CD14-positive monocyte (primary cell): ENCODE results near the gene SRC. TPM values are rescaled to one million over a fixed set of nuclear protein-coding genes. Genes with fewer than 3 reads are reported as not detected.

Experiments
- DNase-seq, 3 donors: peaks; one replicate each; pipeline ENCODE4 v3.0.0-alpha.2; 2011 to 2022
- H2AFZ ChIP-seq: 2 replicates; pipeline ENCODE4 v1.6.0; 2012; ENCODE audit warnings: mild to moderate bottlenecking, low read depth, low read length, inconsistent platforms; ENCODE audit not compliant: insufficient read depth, poor library complexity, severe bottlenecking
- H3K27ac ChIP-seq, 2 donors: 1 replicate in 1 of 2; 2 replicates in 1 of 2; pipeline ENCODE4 v1.5.1; 2012 to 2013; ENCODE audit warnings: low read length in 2 of 2, control low read depth in 1 of 2, inconsistent platforms in 1 of 2, low read depth in 1 of 2, mild to moderate bottlenecking in 1 of 2
- H3K27me3 ChIP-seq, 2 donors: one replicate each; pipeline versions ENCODE4 v1.6.0 to v1.6.1; 2011 to 2013; ENCODE audit warnings: low read length in 2 of 2; ENCODE audit not compliant: control insufficient read depth in 2 of 2, insufficient read depth in 2 of 2
- H3K36me3 ChIP-seq, 2 donors: replicated peaks in 1 of 2; 1 replicate in 1 of 2; 2 replicates in 1 of 2; pipeline versions ENCODE4 v1.5.1 to v1.6.1; 2012 to 2013; ENCODE audit warnings: low read length in 2 of 2, control low read depth in 1 of 2, inconsistent platforms in 1 of 2, mild to moderate bottlenecking in 1 of 2; ENCODE audit not compliant: insufficient read depth in 2 of 2, control insufficient read depth in 1 of 2
- H3K4me1 ChIP-seq, 2 donors: 1 replicate in 1 of 2; 2 replicates in 1 of 2; pipeline versions ENCODE4 v1.5.1 to v1.6.1; 2012 to 2013; ENCODE audit warnings: low read length in 2 of 2, control low read depth in 1 of 2, inconsistent platforms in 1 of 2, mild to moderate bottlenecking in 1 of 2, moderate library complexity in 1 of 2; ENCODE audit not compliant: insufficient read depth in 2 of 2, control insufficient read depth in 1 of 2
- H3K4me2 ChIP-seq: replicated peaks from 2 replicates; pipeline ENCODE3; 2012; ENCODE audit warnings: low read length, moderate library complexity, mild to moderate bottlenecking; ENCODE audit not compliant: poor library complexity, severe bottlenecking; ENCODE audit errors: extremely low read depth
- H3K4me3 ChIP-seq, 3 experiments: fragments of 200-600 bp in 1 of 3; sonication (generic) in 1 of 3; replicated peaks in 1 of 3; 1 replicate in 2 of 3; 2 replicates in 1 of 3; pipeline ENCODE4 v1.5.1; 2011 to 2013; ENCODE audit warnings: low read length in 3 of 3, mild to moderate bottlenecking in 3 of 3, control low read depth in 2 of 3, low read depth in 2 of 3, inconsistent platforms in 1 of 3, moderate library complexity in 1 of 3
- H3K79me2 ChIP-seq: 2 replicates; pipeline ENCODE4 v1.6.0; 2012; ENCODE audit warnings: mild to moderate bottlenecking, control low read depth, inconsistent platforms, low read length, moderate library complexity; ENCODE audit not compliant: insufficient read depth
- H3K9ac ChIP-seq: 2 replicates; pipeline ENCODE4 v1.6.0; 2017; ENCODE audit warnings: low read length, mild to moderate bottlenecking; ENCODE audit not compliant: insufficient read depth, poor library complexity, severe bottlenecking
- H3K9me3 ChIP-seq, 2 donors: replicated peaks in 1 of 2; 1 replicate in 1 of 2; 2 replicates in 1 of 2; pipeline versions ENCODE4 v1.5.1 to v1.6.1; 2012 to 2013; ENCODE audit warnings: low read length in 2 of 2, control low read depth in 1 of 2; ENCODE audit not compliant: control insufficient read depth in 1 of 2, insufficient read depth in 1 of 2
- H4K20me1 ChIP-seq: 2 replicates; pipeline ENCODE4 v1.6.0; 2012; ENCODE audit warnings: mild to moderate bottlenecking, low read length, control low read depth, moderate library complexity; ENCODE audit not compliant: insufficient read depth
- H3K27ac Mint-ChIP-seq, 7 donors: one replicate each; pipeline ENCODE4 v1.8.0; 2020; ENCODE audit warnings: mild to moderate bottlenecking in 7 of 7, mixed read lengths in 7 of 7, moderate library complexity in 6 of 7, inconsistent platforms in 2 of 7
- H3K27me3 Mint-ChIP-seq, 3 donors: one replicate each; pipeline ENCODE4 v1.8.0; 2021 to 2022; ENCODE audit warnings: low read depth in 3 of 3, mild to moderate bottlenecking in 3 of 3, mixed read lengths in 3 of 3, moderate library complexity in 3 of 3, inconsistent platforms in 1 of 3
- H3K36me3 Mint-ChIP-seq, 2 donors: one replicate each; pipeline ENCODE4 v1.8.0; 2020; ENCODE audit warnings: mixed read lengths in 2 of 2, inconsistent platforms in 1 of 2, mild to moderate bottlenecking in 1 of 2
- H3K4me1 Mint-ChIP-seq: one replicate; pipeline ENCODE4 v1.8.0; 2020; ENCODE audit warnings: mild to moderate bottlenecking, mixed read lengths
- H3K4me3 Mint-ChIP-seq, 2 donors: one replicate each; pipeline ENCODE4 v1.8.0; 2020; ENCODE audit warnings: mild to moderate bottlenecking in 2 of 2, mixed read lengths in 2 of 2, moderate library complexity in 1 of 2
- H3K9me3 Mint-ChIP-seq, 7 donors: one replicate each; pipeline ENCODE4 v1.8.0; 2020 to 2022; ENCODE audit warnings: mixed read lengths in 7 of 7, mild to moderate bottlenecking in 6 of 7, moderate library complexity in 6 of 7, inconsistent platforms in 2 of 7
- CTCF ChIP-seq: fragments of 200-600 bp; IDR thresholded peaks from one replicate; pipeline ENCODE4 v1.8.0; 2022; ENCODE audit warnings: antibody characterized with exemption, mild to moderate bottlenecking
- WGBS: methylation state at CpG from one replicate; pipeline ENCODE4 v1.1.5; 2013; ENCODE audit warnings: missing lambda C conversion rate; ENCODE audit not compliant: insufficient coverage; 5-methylcytosine and 5-hydroxymethylcytosine counted together
- intact Hi-C, 2 donors: fragments of 100-400 bp; cut with micrococcal nuclease; formaldehyde crosslinking; loops; one replicate each; pipeline versions ENCODE4 v1.15.0 to v1.15.1; 2023
- polyA plus RNA-seq, 3 donors: library from polyadenylated mRNA; depleted of rRNA in 1 of 3; unstranded in 2 of 3; stranded (reverse) in 1 of 3; fragments of 300-500 nt in 2 of 3; fragments of >200 nt in 1 of 3; fragmentation: Illumina TruSeq in 2 of 3; gene quantifications; 1 replicate in 2 of 3; 2 replicates in 1 of 3; pipeline ENCODE4 v1.2.3, GENCODE V29; 2012 to 2021

Gene SRC
- polyA plus RNA-seq, 3 donors = 4.9 to 55.1 (median 6.8) TPM

- TF ChIP-seq CTCF = no peak
- Histone ChIP-seq H3K4me2 (no peak overlapping the region), H3K9me3 (peaks cover 0 to 1% of the 10 kb centered on the region in 2 donors), H3K79me2 (no peaks in the 10 kb centered on the region), H3K9ac (no peak overlapping the region), H2AFZ (no peak overlapping the region), H3K27ac (no peak overlapping the region), H3K36me3 (no peaks in the 10 kb centered on the region), H4K20me1 (no peaks in the 10 kb centered on the region), H3K27me3 (no peaks in the 10 kb centered on the region), H3K4me3 (no peak overlapping the region), H3K4me1 (no peaks in the 10 kb centered on the region)
- no peak for DNase-seq
- Mint-ChIP-seq H3K4me1 (no peaks in the 10 kb centered on the region), H3K36me3 (no peaks in the 10 kb centered on the region), H3K27me3 (peaks cover 3 to 18% (median 14%) of the 10 kb centered on the region in 3 donors), H3K9me3 (peaks cover 0 to 6% (median 4%) of the 10 kb centered on the region in 7 donors), H3K4me3 (no peak overlapping the region), H3K27ac (no peak overlapping the region)
- intact Hi-C loops = no loop called here
- WGBS = 82% methylated on average over 6 of the region's 12 CpGs
These were observed 103.3 kb downstream of the SRC start for GRCh38 chr20:37449276-37449675.

GRCh38 chr20:37450344-37450743 lies 104.4 kb downstream of the SRC start:
- no peak for TF ChIP-seq CTCF
- Mint-ChIP-seq H3K27ac (no peak overlapping the region), H3K4me3 (no peak overlapping the region), H3K4me1 (no peaks in the 10 kb centered on the region), H3K36me3 (no peaks in the 10 kb centered on the region), H3K27me3 (peaks cover 3 to 20% (median 19%) of the 10 kb centered on the region in 3 donors), H3K9me3 (peaks cover 3 to 16% (median 11%) of the 10 kb centered on the region in 7 donors)
- no peak for DNase-seq
- peaks cover 0 to 8% of the 10 kb centered on the region in 2 donors for H3K9me3 ChIP-seq
- intact Hi-C loops = no loop called here
- H3K27me3 ChIP-seq = no peaks in the 10 kb centered on the region
- H2AFZ ChIP-seq = no peak overlapping the region
- H4K20me1 ChIP-seq = no peaks in the 10 kb centered on the region
- H3K36me3 ChIP-seq = no peaks in the 10 kb centered on the region
- H3K4me3 ChIP-seq = no peak overlapping the region
- no peaks in the 10 kb centered on the region for H3K4me1 ChIP-seq
- H3K9ac ChIP-seq = no peak overlapping the region
- H3K79me2 ChIP-seq = no peaks in the 10 kb centered on the region
- H3K27ac ChIP-seq = no peak overlapping the region
- H3K4me2 ChIP-seq = no peak overlapping the region
